Stimulated activated CD4-positive, alpha-beta T cell treated with anti-CD3 and anti-CD28 coated beads, Interleukin-12 subunit alpha, Interleukin-12 subunit beta, amount 100 ng/mL, for 48 hours (primary cell): Measurements from ENCODE around the gene ARAP1.

ENCODE experiments used
- DNase-seq, 3 donors: peaks; one replicate each; pipeline ENCODE4 v3.0.0-alpha.2; 2020; ENCODE audit warnings: low read depth in 2 of 3, low spot score in 1 of 3

The ARAP1 gene

GRCh38 chr11:72705442-72706365, 46.5 kb downstream of the ARAP1 start:
- DNase-seq: no peak

- DNase-seq: no peak
Observed at GRCh38 chr11:72704783-72705265, 47.4 kb downstream of the ARAP1 start.

- no peak for DNase-seq
Observed at GRCh38 chr11:72704028-72704782, 48.0 kb downstream of the ARAP1 start.

- no peak for DNase-seq
Observed at GRCh38 chr11:72703267-72704008, 48.8 kb downstream of the ARAP1 start.

- no peak for DNase-seq
Observed at GRCh38 chr11:72702577-72703241, 49.5 kb downstream of the ARAP1 start.

GRCh38 chr11:72702096-72702495, 50.1 kb downstream of the ARAP1 start:
- DNase-seq: no peak

- DNase-seq: no peak
Observed at GRCh38 chr11:72701466-72701865, 50.7 kb downstream of the ARAP1 start.

GRCh38 chr11:72700146-72700545, 52.1 kb downstream of the ARAP1 start:
- no peak for DNase-seq

- DNase-seq: no peak
Observed at GRCh38 chr11:72697814-72698213, 54.4 kb downstream of the ARAP1 start.

- no peak for DNase-seq
Observed at GRCh38 chr11:72696866-72697700, 55.1 kb downstream of the ARAP1 start.

GRCh38 chr11:72695354-72695753, 56.9 kb downstream of the ARAP1 start:
- DNase-seq: no peak

- DNase-seq: no peak
Observed at GRCh38 chr11:72693271-72693968, 58.8 kb downstream of the ARAP1 start.

GRCh38 chr11:72692498-72693237, 59.5 kb downstream of the ARAP1 start:
- DNase-seq: no peak

- DNase-seq: no peak
Observed at GRCh38 chr11:72690166-72690565, 62.0 kb downstream of the ARAP1 start.

- no peak for DNase-seq
Observed at GRCh38 chr11:72688929-72689328, 63.3 kb downstream of the ARAP1 start.

GRCh38 chr11:72688486-72688885, 63.7 kb downstream of the ARAP1 start:
- no peak for DNase-seq

- no peak for DNase-seq
Observed at GRCh38 chr11:72687326-72687725, 64.9 kb downstream of the ARAP1 start.

- no peak for DNase-seq
Observed at GRCh38 chr11:72686639-72687220, 65.5 kb downstream of the ARAP1 start.
